ENCODE measurements around the gene TNNT2. TPM values are rescaled to one million over a fixed set of nuclear protein-coding genes. Genes with fewer than 3 reads are reported as not detected.
A peak's percentile ranks its signal among the peaks of the same experiment; 100 is the strongest.

The TNNT2 gene
- total and polyA plus RNA-seq, 2 of the 4 experiments (the other 2 are of a cell fraction) = 0.18 to 1.2 TPM

DNA sequence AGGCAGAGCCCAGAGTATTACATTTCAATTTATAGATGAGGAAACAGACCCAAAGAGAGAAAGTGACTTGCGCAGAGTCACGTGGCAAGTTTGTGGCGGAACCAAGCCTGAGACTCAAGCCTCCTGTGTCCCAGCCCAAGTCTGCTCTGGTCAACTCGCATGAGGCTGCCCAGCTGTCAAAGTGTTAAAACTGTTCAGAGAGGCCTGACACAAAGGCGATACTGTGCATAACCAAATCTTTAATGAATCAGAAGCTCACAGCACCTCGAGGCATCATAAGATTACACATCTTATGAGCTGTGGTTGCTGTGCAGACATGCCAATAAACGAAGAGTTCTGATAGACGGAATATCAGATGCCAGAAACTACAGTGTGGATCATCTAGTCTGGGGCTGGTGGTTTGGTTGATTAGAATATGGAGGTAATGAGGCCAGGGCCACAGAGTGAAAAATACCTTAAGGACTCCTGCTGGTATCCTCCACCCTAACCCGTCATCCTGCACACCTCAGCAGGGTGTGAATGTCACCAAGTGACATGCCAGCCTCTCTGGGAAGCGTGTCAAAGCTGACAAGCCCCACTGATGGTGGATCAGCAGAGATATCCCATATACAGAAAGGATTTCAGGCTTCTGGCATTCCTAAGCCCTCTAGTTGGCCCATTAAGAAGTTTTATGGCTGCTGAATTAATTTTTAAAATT is 42.2 kb downstream of the TNNT2 start:
- no peak overlapping the region for H3K4ac ChIP-seq (ENCODE audit: low read depth, low read length)
- H3K9me3 ChIP-seq (ENCODE audit: control insufficient read depth, insufficient read depth, low read length) = no peaks in the 10 kb centered on the region
- H3K4me3 ChIP-seq (ENCODE audit: insufficient read depth, low read depth, low read length) = no peak overlapping the region
- no peak overlapping the region for H2AK5ac ChIP-seq (ENCODE audit: low read depth, low read length)
- H3K56ac ChIP-seq (ENCODE audit: extremely low read depth, insufficient read depth, low read length) = no peak overlapping the region
- no peak overlapping the region for H3K23ac ChIP-seq (ENCODE audit: low read depth, low read length)
- H2BK5ac ChIP-seq (ENCODE audit: low read depth, low read length, poor library complexity, severe bottlenecking) = no peak overlapping the region
- ChIA-PET POLR2A (ENCODE audit: unreplicated experiment) (no interaction called here), CTCF (interaction anchor here (1.2 kb wide), 1 partner anchor 13 kb away, joined by 3 read pairs; no protein-coding TSS in a partner anchor)
- peaks cover 60% of the 10 kb centered on the region for H3K27me3 ChIP-seq (ENCODE audit: control insufficient read depth, insufficient read depth, low read length)
- H2BK120ac ChIP-seq (ENCODE audit: low read depth, low read length) = no peak overlapping the region
- no peak overlapping the region for H3K14ac ChIP-seq (replicated peaks; ENCODE audit: low read depth, low read length)
- no peak for ATAC-seq (ENCODE audit: low read depth)
- H3K27ac ChIP-seq (ENCODE audit: insufficient read depth, low read length) = no peak overlapping the region
- no peaks in the 10 kb centered on the region for H3K9me1 ChIP-seq (ENCODE audit: insufficient read depth, low read length)
- dilution Hi-C loops (cut with HindIII; ENCODE audit: low sequenced_read_pairs, unreplicated experiment) (no loop called here), in situ Hi-C loops (cut with MboI; ENCODE audit: low sequenced_read_pairs) (no loop called here), intact Hi-C loops (cut with micrococcal nuclease) (no loop called here)
- WGBS, 2 experiments (ENCODE audit: extremely low coverage in 2 of 2, insufficient read length in 1 of 2) = no CpG with 5 or more reads among the region's 10 CpGs
- H2BK20ac ChIP-seq (ENCODE audit: low read depth, low read length) = no peak overlapping the region
- H4K5ac ChIP-seq (ENCODE audit: low read depth, low read length) = no peak overlapping the region
- no peak overlapping the region for H3K9ac ChIP-seq (ENCODE audit: low read depth, low read length)
- no peak overlapping the region for H3K4me2 ChIP-seq (ENCODE audit: low read depth, low read length)
- H2AK9ac ChIP-seq (replicated peaks; ENCODE audit: low read depth, low read length, poor library complexity) = no peak overlapping the region
- peak overlapping the region; percentile 14 for H2AFZ ChIP-seq (replicated peaks; ENCODE audit: low read length, poor library complexity)
- H3K4me1 ChIP-seq (ENCODE audit: control insufficient read depth, insufficient read depth, low read length) = no peaks in the 10 kb centered on the region; the same call in 1 of the 2 replicates
- H3K18ac ChIP-seq (ENCODE audit: low read depth, low read length) = no peak overlapping the region
- DNase-seq = no peak
- no peak overlapping the region for H4K8ac ChIP-seq (ENCODE audit: low read depth in 2 of 2, low read length in 2 of 2)
- no peak overlapping the region for H4K91ac ChIP-seq (ENCODE audit: insufficient read depth, low read depth, low read length)
- BruUV-seq (replicated peaks) = no TSS peak
- TF ChIP-seq CHD1 (IDR thresholded peaks at IDR 0.05; ENCODE audit: low read depth, low read length) (no peak), MAFK (IDR thresholded peaks at IDR 0.05; ENCODE audit: low read depth, low read length) (no peak), BHLHE40 (IDR thresholded peaks at IDR 0.05; ENCODE audit: low read depth, low read length) (no peak), NFE2L2 (IDR thresholded peaks at IDR 0.05; ENCODE audit: low read depth, low read length) (no peak)
- H3K79me1 ChIP-seq (ENCODE audit: low read depth in 1 of 2, low read length in 2 of 2) = no peaks in the 10 kb centered on the region
- no peaks in the 10 kb centered on the region for H3K36me3 ChIP-seq (ENCODE audit: control insufficient read depth, insufficient read depth, low read length)
- no peak overlapping the region for H2BK15ac ChIP-seq (ENCODE audit: low read depth, low read length)
- no peaks in the 10 kb centered on the region for H4K20me1 ChIP-seq (ENCODE audit: insufficient read depth, low read length)

All from IMR-90 (cell line).